Endothelial cell of umbilical vein (primary cell): ENCODE data around the gene CCNI.

ENCODE experiments used
- CTCF ChIP-seq, 2 donors: IDR thresholded peaks; 1 replicate in 1 of 2; 2 replicates in 1 of 2; pipeline ENCODE4 v1.5.1; 2011; ENCODE audit warnings: low read length in 2 of 2, mild to moderate bottlenecking in 2 of 2, moderate library complexity in 2 of 2, control low read depth in 1 of 2, inconsistent platforms in 1 of 2, low read depth in 1 of 2; ENCODE audit not compliant: insufficient read depth in 1 of 2; ENCODE audit errors: extremely low read depth in 1 of 2
- EZH2 ChIP-seq: IDR thresholded peaks from 2 replicates; pipeline ENCODE4 v1.6.1; 2012; ENCODE audit warnings: borderline replicate concordance, low read depth, mild to moderate bottlenecking, moderate library complexity, low read length, inconsistent platforms; ENCODE audit not compliant: severe bottlenecking
- POLR2A ChIP-seq: IDR thresholded peaks from 2 replicates; pipeline ENCODE4 v1.6.1; 2012; ENCODE audit warnings: low read depth, mild to moderate bottlenecking, control low read depth, low read length
- POLR2AphosphoS5 ChIP-seq: IDR thresholded peaks from 2 replicates; pipeline ENCODE4 v1.6.1; 2012; ENCODE audit warnings: low read depth, mild to moderate bottlenecking, control low read depth, low read length, moderate library complexity; ENCODE audit not compliant: insufficient read depth

DNA sequence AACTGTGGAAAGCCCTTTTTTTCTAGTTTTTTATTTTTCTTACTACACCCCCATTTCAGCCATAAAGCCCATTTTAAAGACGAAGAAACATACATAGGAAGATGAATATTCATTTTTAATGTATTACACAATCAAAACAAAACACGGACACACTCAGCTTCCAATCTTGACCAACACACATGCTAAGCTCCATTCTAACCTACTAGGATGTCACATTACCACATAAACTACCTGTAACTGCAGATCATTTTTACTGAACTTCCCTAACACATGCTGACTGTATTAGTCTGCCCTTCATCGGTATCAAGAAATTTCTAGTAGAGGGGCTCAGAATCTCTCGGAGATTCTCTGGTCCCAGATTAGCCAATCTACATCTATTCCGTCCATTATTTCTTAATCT is 1.8 kb downstream of the CCNI start:
- no peak for TF ChIP-seq CTCF (IDR thresholded peaks at IDR 0.05; ENCODE audit: extremely low read depth in 1 of 2, insufficient read depth in 1 of 2, low read depth in 1 of 2, low read length in 2 of 2)
- no peak for TF ChIP-seq POLR2A
- no peak for TF ChIP-seq EZH2
- no peak for TF ChIP-seq POLR2AphosphoS5
